SK-N-MC (cell line): ENCODE data around the gene RABGEF1.
"Not testable (repeated sequence)": the region's sequence is repeated elsewhere in the genome, so short reads cannot be mapped to it uniquely, and the experiment has no call there.

ENCODE experiments used
- DNase-seq: peaks from one replicate; pipeline ENCODE4 v3.0.0-alpha.2; 2011; ENCODE audit warnings: low read depth, low spot score
- H3K27ac ChIP-seq: fragments of 200-600 bp; sonication (generic); 2 replicates; pipeline ENCODE4 v1.5.1; 2016; ENCODE audit warnings: mixed run types
- H3K36me3 ChIP-seq: fragments of 200-600 bp; sonication (generic); 2 replicates; pipeline ENCODE4 v1.6.1; 2017; ENCODE audit warnings: antibody characterized with exemption, low read length, mixed read lengths; ENCODE audit not compliant: insufficient read depth
- H3K4me3 ChIP-seq: fragments of 200-600 bp; sonication (generic); 2 replicates; pipeline ENCODE4 v1.5.1; 2016
- H3K9ac ChIP-seq: fragments of 200-600 bp; sonication (generic); 2 replicates; pipeline ENCODE4 v1.8.0; 2017; ENCODE audit warnings: mixed run types, mixed read lengths; ENCODE audit not compliant: insufficient read length
- H3K9me3 ChIP-seq: fragments of 200-600 bp; sonication (generic); 2 replicates; pipeline ENCODE4 v1.6.1; 2017; ENCODE audit warnings: low read depth, mild to moderate bottlenecking, antibody characterized with exemption, low read length, moderate library complexity, mixed read lengths
- EZH2 ChIP-seq: fragments of 200-600 bp; sonication (generic); IDR thresholded peaks from one replicate; pipeline ENCODE4 v1.6.1; 2017; ENCODE audit warnings: antibody characterized with exemption
- FOXP2 ChIP-seq: optimal IDR thresholded peaks from 2 replicates; pipeline ENCODE3; 2011; ENCODE audit warnings: mild to moderate bottlenecking, moderate library complexity; ENCODE audit not compliant: insufficient read depth; ENCODE audit errors: extremely low read length, control extremely low read depth
- POLR2AphosphoS5 ChIP-seq: IDR thresholded peaks from 2 replicates; pipeline ENCODE4 v1.6.1; 2012; ENCODE audit warnings: mild to moderate bottlenecking, low read depth, low read length, borderline replicate concordance

The RABGEF1 gene

GRCh38 chr7:66741710-66742049, 1.1 kb downstream of the RABGEF1 start:
- Histone ChIP-seq H3K4me3 (peak overlapping the region; percentile 96), H3K27ac (no peak overlapping the region), H3K9me3 (no peaks in the 10 kb centered on the region), H3K36me3 (no peaks in the 10 kb centered on the region; the same call in 1 of the 2 replicates), H3K9ac (peak overlapping the region; percentile 94)
- no peak for DNase-seq
- TF ChIP-seq EZH2 (no peak), FOXP2 (no peak), POLR2AphosphoS5 (no peak)

DNA sequence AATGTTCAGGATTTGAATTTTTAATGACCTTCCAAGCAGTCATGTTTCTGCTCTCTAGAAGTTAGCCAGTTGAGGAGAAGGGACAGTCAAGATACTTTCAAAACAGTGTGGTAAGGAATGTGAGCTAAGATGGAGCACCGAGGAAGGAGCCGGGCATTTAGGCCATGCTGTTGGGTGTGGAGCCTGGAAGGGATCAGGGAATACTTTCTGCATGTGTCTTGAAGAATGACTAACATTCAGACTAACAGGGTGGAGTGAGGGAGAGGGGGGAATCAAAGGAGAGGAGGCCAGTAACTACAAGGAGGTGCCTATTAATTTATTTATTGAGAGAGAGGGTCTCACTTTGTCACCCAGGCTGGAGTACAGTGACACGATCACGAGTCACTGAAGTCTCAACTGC, 1.8 kb downstream of the RABGEF1 start:
- not testable (repeated sequence) for DNase-seq, H3K4me3 ChIP-seq, H3K9me3 ChIP-seq, H3K36me3 ChIP-seq, H3K27ac ChIP-seq, H3K9ac ChIP-seq

DNA sequence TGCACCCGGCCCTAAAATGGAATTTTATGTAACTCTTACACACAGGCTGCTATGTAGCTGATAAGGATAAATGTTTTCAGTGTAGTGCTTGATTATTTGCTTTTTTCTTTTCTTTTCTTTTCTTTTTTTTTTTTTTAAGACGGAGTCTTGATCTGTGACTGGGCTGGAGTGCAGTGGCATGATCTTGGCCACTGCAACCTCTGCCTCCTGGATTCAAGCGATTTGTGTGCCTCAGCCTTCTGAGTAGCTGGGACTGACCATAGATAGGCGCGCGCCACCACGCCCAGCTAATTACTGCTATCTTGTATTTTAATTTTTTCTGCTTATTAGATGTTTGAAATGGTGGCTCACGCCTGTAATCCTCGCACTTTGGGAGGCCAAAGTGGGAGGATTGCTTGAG, 3.4 kb downstream of the RABGEF1 start:
- TF ChIP-seq FOXP2 (no peak), POLR2AphosphoS5 (no peak), EZH2 (no peak)
- Histone ChIP-seq H3K9ac (no peak overlapping the region), H3K27ac (no peak overlapping the region), H3K4me3 (no peak overlapping the region), H3K9me3 (no peaks in the 10 kb centered on the region), H3K36me3 (no peaks in the 10 kb centered on the region)
- DNase-seq, result no peak

DNA sequence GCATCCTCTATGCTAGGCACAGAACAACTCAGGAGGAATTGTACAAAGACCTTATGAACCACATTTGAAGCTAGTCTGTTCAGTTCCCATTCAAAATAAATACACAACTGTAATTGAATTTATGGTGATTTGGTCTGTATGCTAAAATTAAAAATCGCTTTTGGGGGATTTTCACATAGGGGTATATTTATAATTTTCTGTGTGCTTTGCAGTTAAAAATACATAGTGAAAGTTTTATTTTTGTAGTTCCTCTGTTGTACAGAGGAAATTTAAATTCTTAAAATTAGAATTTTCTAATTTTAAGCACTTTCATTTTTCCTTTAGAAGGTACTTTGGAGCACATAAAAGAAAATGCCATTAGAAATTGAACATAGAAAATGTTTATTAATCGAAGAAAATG, 6.9 kb downstream of the RABGEF1 start:
- Histone ChIP-seq H3K4me3 (no peak overlapping the region), H3K36me3 (no peaks in the 10 kb centered on the region), H3K27ac (no peak overlapping the region), H3K9ac (no peak overlapping the region), H3K9me3 (no peaks in the 10 kb centered on the region)
- no peak for TF ChIP-seq POLR2AphosphoS5
- no peak for TF ChIP-seq FOXP2
- no peak for TF ChIP-seq EZH2
- no peak for DNase-seq

GRCh38 chr7:66747881-66748511, 7.5 kb downstream of the RABGEF1 start:
- Histone ChIP-seq H3K27ac (no peak overlapping the region), H3K9me3 (no peaks in the 10 kb centered on the region), H3K36me3 (no peaks in the 10 kb centered on the region), H3K4me3 (no peak overlapping the region), H3K9ac (no peak overlapping the region)
- DNase-seq, result no peak
- TF ChIP-seq POLR2AphosphoS5, result no peak

DNA sequence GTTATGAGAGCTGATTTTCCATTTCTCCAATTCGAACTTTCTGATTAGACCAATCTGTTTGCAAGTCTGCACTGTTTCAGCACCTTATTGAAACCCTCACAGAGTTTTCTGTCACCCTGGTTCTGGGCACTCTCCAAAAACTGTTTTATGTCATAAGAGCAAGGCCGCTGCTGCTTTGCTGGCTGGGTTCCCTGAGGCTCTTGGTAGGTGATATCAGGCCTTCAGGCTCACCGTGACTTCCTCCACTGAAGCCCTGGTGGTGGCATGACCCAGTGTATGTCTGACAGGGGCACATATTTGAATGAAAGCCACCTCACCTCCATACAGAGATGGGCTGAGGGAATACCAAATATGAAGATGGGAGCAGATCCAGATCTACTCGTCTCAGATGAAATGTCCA, 8.3 kb downstream of the RABGEF1 start:
- no peak for TF ChIP-seq FOXP2
- TF ChIP-seq POLR2AphosphoS5, result no peak
- TF ChIP-seq EZH2, result no peak
- Histone ChIP-seq H3K9ac (no peak overlapping the region), H3K9me3 (no peaks in the 10 kb centered on the region), H3K27ac (no peak overlapping the region), H3K4me3 (no peak overlapping the region), H3K36me3 (no peaks in the 10 kb centered on the region)
- no peak for DNase-seq

DNA sequence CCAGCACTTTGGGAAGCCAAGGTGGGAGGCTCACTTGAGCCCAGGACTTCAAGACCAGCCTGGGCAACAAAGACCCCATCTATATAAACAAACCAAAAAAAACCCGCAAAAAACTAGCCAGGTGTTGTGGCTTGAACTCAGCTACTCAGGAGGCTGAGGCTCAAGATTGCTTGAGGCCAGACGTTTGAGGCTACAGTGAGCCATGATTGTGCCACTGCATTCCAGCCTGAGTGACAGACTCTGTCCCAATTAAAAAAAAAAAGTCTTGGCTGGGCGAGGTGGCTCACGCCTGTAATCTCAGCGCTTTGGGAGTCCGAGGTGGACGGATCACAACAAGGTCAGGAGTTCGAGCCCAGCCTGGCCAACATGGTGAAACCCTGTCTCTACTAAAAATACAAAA, 11.4 kb downstream of the RABGEF1 start:
- TF ChIP-seq EZH2, result no peak
- no peak for TF ChIP-seq FOXP2
- no peak for TF ChIP-seq POLR2AphosphoS5
- no peaks in the 10 kb centered on the region for H3K36me3 ChIP-seq
- no peak for DNase-seq

GRCh38 chr7:66754541-66754940, 14.0 kb downstream of the RABGEF1 start:
- DNase-seq, result no peak
- TF ChIP-seq EZH2, result no peak
- no peak for TF ChIP-seq POLR2AphosphoS5
- TF ChIP-seq FOXP2, result no peak
- Histone ChIP-seq H3K9me3 (no peaks in the 10 kb centered on the region), H3K36me3 (no peaks in the 10 kb centered on the region), H3K27ac (0 out of 2 replicates have a peak overlapping the region, but pooled peaks have one; percentile 31), H3K9ac (no peak overlapping the region), H3K4me3 (no peak overlapping the region)

More for the DNA sequence above, 11.4 kb downstream of the RABGEF1 start:
- no peak overlapping the region for H3K4me3 ChIP-seq
- no peak overlapping the region for H3K27ac ChIP-seq
- H3K9me3 ChIP-seq, result no peaks in the 10 kb centered on the region
- no peak overlapping the region for H3K9ac ChIP-seq

DNA sequence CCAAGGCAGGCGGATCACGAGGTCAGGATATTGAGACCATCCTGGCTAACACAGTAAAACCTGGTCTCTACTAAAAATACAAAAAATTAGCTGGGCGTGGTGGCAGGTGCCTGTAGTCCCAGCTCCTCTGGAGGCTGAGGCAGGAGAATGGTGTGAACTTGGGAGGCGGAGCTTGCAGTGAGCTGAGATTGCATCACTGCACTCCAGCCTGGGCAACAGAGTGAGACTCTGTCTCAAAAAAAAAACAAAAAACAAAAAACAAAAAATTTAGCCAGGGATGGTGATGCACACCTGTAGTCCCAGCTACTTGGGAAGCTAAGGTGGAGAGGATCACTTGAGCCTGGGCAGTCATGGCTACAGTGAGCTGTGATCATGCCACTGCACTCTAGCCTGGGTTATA, 14.5 kb downstream of the RABGEF1 start:
- not testable (repeated sequence) for H3K27ac ChIP-seq, H3K9me3 ChIP-seq, DNase-seq, H3K9ac ChIP-seq, H3K36me3 ChIP-seq, H3K4me3 ChIP-seq

DNA sequence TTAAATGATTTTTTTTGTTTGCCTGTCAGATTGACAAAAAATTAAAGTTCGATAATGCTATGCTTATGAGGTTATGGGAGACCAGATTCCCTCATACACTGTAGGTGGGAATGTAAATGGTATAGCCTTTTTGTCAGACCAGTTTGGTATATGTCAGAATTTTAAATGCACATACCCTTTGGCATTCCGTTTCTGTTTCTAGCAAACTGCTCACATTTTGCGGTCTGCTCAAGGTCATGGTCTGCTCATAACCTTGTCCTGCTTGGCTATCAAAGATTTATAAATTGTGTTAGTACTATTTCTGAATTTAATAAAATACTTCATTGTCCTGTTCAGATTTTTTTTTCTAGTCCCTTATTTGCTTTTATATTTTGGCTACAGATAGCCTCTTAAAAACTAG, 15.7 kb downstream of the RABGEF1 start:
- not testable (repeated sequence) for H3K36me3 ChIP-seq, H3K9me3 ChIP-seq, H3K9ac ChIP-seq, DNase-seq, H3K4me3 ChIP-seq
- peak overlapping the region; percentile 60; the same call in 1 of the 2 replicates for H3K27ac ChIP-seq
